HEK293 (cell line): ENCODE measurements around the gene MSH5.

Source experiments
- EGR2 ChIP-seq: fragments of 450-650 bp; formaldehyde crosslinking; IDR thresholded peaks from 2 replicates; pipeline ENCODE4 v1.5.1; 2016; ENCODE audit warnings: low read depth, missing biosample characterization, missing genetic modification characterization
- GLI4 ChIP-seq: fragments of 450-650 bp; formaldehyde crosslinking; IDR thresholded peaks from 2 replicates; pipeline ENCODE4 v1.5.1; 2016; ENCODE audit warnings: missing biosample characterization, missing genetic modification characterization
- HIC1 ChIP-seq: fragments of 450-650 bp; formaldehyde crosslinking; IDR thresholded peaks from 2 replicates; pipeline ENCODE4 v1.5.1; 2016; ENCODE audit warnings: missing biosample characterization, missing genetic modification characterization
- KLF8 ChIP-seq: fragments of 450-650 bp; formaldehyde crosslinking; IDR thresholded peaks from 2 replicates; pipeline ENCODE4 v1.5.1; 2016; ENCODE audit warnings: missing biosample characterization, missing genetic modification characterization
- PATZ1 ChIP-seq: fragments of 450-650 bp; formaldehyde crosslinking; IDR thresholded peaks from 2 replicates; pipeline ENCODE4 v1.5.1; 2016; ENCODE audit warnings: missing biosample characterization, missing genetic modification characterization
- TCF7L2 ChIP-seq: IDR thresholded peaks from 2 replicates; pipeline ENCODE4 v1.6.1; 2011; ENCODE audit warnings: low read depth, mild to moderate bottlenecking, inconsistent platforms, low read length, moderate library complexity, borderline replicate concordance
- WT1 ChIP-seq: fragments of 450-650 bp; formaldehyde crosslinking; IDR thresholded peaks from 2 replicates; pipeline ENCODE4 v1.5.1; 2016; ENCODE audit warnings: missing biosample characterization, missing genetic modification characterization
- ZBTB1 ChIP-seq: fragments of 450-650 bp; formaldehyde crosslinking; IDR thresholded peaks from 2 replicates; pipeline ENCODE4 v1.5.1; 2016; ENCODE audit warnings: missing biosample characterization, missing genetic modification characterization
- ZBTB20 ChIP-seq: fragments of 450-650 bp; formaldehyde crosslinking; IDR thresholded peaks from 2 replicates; pipeline ENCODE4 v1.5.1; 2016; ENCODE audit warnings: missing biosample characterization, missing genetic modification characterization
- ZNF121 ChIP-seq: fragments of 450-650 bp; formaldehyde crosslinking; IDR thresholded peaks from 2 replicates; pipeline ENCODE4 v1.5.1; 2016; ENCODE audit warnings: missing biosample characterization, missing genetic modification characterization
- ZNF26 ChIP-seq: fragments of 450-650 bp; formaldehyde crosslinking; IDR thresholded peaks from 2 replicates; pipeline ENCODE4 v1.5.1; 2016; ENCODE audit warnings: missing biosample characterization, missing genetic modification characterization
- ZNF302 ChIP-seq: fragments of 450-650 bp; formaldehyde crosslinking; IDR thresholded peaks from 2 replicates; pipeline ENCODE4 v1.5.1; 2016; ENCODE audit warnings: missing biosample characterization, missing genetic modification characterization, low read depth
- ZNF350 ChIP-seq: fragments of 450-650 bp; formaldehyde crosslinking; IDR thresholded peaks from 2 replicates; pipeline ENCODE4 v1.5.0; 2017; ENCODE audit warnings: missing biosample characterization, mild to moderate bottlenecking, missing genetic modification characterization
- ZNF391 ChIP-seq: fragments of 450-650 bp; formaldehyde crosslinking; IDR thresholded peaks from 2 replicates; pipeline ENCODE4 v1.5.1; 2016; ENCODE audit warnings: low read depth, missing biosample characterization, missing genetic modification characterization, borderline replicate concordance
- ZNF398 ChIP-seq: fragments of 450-650 bp; formaldehyde crosslinking; IDR thresholded peaks from 2 replicates; pipeline ENCODE4 v1.5.1; 2017; ENCODE audit warnings: missing biosample characterization, missing genetic modification characterization
- ZNF423 ChIP-seq: fragments of 450-650 bp; formaldehyde crosslinking; IDR thresholded peaks from 2 replicates; pipeline ENCODE4 v1.5.1; 2016; ENCODE audit warnings: missing biosample characterization, missing genetic modification characterization
- ZNF426 ChIP-seq: fragments of 450-650 bp; formaldehyde crosslinking; IDR thresholded peaks from 2 replicates; pipeline ENCODE4 v1.5.1; 2017; ENCODE audit warnings: missing biosample characterization, missing genetic modification characterization, mild to moderate bottlenecking, inconsistent platforms, moderate library complexity
- ZNF529 ChIP-seq: fragments of 450-650 bp; formaldehyde crosslinking; IDR thresholded peaks from 2 replicates; pipeline ENCODE4 v1.5.1; 2017; ENCODE audit warnings: missing genetic modification characterization, missing biosample characterization; ENCODE audit not compliant: insufficient replicate concordance
- ZNF621 ChIP-seq: fragments of 450-650 bp; formaldehyde crosslinking; IDR thresholded peaks from 2 replicates; pipeline ENCODE4 v1.5.1; 2017; ENCODE audit warnings: missing biosample characterization, missing genetic modification characterization
- ZNF624 ChIP-seq: fragments of 450-650 bp; formaldehyde crosslinking; IDR thresholded peaks from 2 replicates; pipeline ENCODE4 v1.5.1; 2017; ENCODE audit warnings: missing biosample characterization, missing genetic modification characterization
- ZNF645 ChIP-seq: fragments of 450-650 bp; formaldehyde crosslinking; IDR thresholded peaks from 2 replicates; pipeline ENCODE4; 2016; ENCODE audit warnings: missing biosample characterization, missing genetic modification characterization
- ZNF658 ChIP-seq: fragments of 450-650 bp; formaldehyde crosslinking; IDR thresholded peaks from 2 replicates; pipeline ENCODE4; 2016; ENCODE audit warnings: missing biosample characterization, missing genetic modification characterization
- ZNF670 ChIP-seq: fragments of 450-650 bp; formaldehyde crosslinking; IDR thresholded peaks from 2 replicates; pipeline ENCODE4 v1.5.1; 2016; ENCODE audit warnings: missing biosample characterization, missing genetic modification characterization, low read depth
- ZNF692 ChIP-seq: fragments of 450-650 bp; formaldehyde crosslinking; IDR thresholded peaks from 2 replicates; pipeline ENCODE4 v1.5.1; 2016; ENCODE audit warnings: missing biosample characterization, missing genetic modification characterization
- ZNF830 ChIP-seq: fragments of 450-650 bp; IDR thresholded peaks from 2 replicates; pipeline ENCODE4 v1.5.0; 2018; ENCODE audit warnings: missing biosample characterization, missing genetic modification characterization, low read depth, mild to moderate bottlenecking, moderate library complexity
- TF ChIP-seq, protein P1 (sequence below): fragments of 450-650 bp; IDR thresholded peaks from 2 replicates; pipeline ENCODE4 v1.5.1; 2018; ENCODE audit warnings: missing biosample characterization, missing genetic modification characterization
- TF ChIP-seq, protein P2 (sequence below): fragments of 450-650 bp; formaldehyde crosslinking; IDR thresholded peaks from 2 replicates; pipeline ENCODE4 v1.5.1; 2017; ENCODE audit warnings: missing biosample characterization, missing genetic modification characterization

MSH5 gene

GRCh38 chr6:31734821-31735406 is 4.9 kb upstream of the MSH5 start (continued):
- no peak for TF ChIP-seq ZNF645 (tag by site-specific recombination)
- no peak for TF ChIP-seq ZBTB1 (tag by site-specific recombination)
- TF ChIP-seq ZNF423 (tag by site-specific recombination), result 0 out of 2 replicates have a peak, but pooled peaks have one; percentile 12
- TF ChIP-seq ZNF391 (tag by site-specific recombination), result no peak
- TF ChIP-seq, protein P1, sequence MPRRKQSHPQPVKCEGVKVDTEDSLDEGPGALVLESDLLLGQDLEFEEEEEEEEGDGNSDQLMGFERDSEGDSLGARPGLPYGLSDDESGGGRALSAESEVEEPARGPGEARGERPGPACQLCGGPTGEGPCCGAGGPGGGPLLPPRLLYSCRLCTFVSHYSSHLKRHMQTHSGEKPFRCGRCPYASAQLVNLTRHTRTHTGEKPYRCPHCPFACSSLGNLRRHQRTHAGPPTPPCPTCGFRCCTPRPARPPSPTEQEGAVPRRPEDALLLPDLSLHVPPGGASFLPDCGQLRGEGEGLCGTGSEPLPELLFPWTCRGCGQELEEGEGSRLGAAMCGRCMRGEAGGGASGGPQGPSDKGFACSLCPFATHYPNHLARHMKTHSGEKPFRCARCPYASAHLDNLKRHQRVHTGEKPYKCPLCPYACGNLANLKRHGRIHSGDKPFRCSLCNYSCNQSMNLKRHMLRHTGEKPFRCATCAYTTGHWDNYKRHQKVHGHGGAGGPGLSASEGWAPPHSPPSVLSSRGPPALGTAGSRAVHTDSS (tag by site-specific recombination), result no peak
- peak; percentile 80 for TF ChIP-seq ZNF398 (tag by site-specific recombination)
- TF ChIP-seq ZNF658 (tag by site-specific recombination), result no peak
- peak; percentile 49 for TF ChIP-seq EGR2 (tag by site-specific recombination)
- TF ChIP-seq, protein P2, sequence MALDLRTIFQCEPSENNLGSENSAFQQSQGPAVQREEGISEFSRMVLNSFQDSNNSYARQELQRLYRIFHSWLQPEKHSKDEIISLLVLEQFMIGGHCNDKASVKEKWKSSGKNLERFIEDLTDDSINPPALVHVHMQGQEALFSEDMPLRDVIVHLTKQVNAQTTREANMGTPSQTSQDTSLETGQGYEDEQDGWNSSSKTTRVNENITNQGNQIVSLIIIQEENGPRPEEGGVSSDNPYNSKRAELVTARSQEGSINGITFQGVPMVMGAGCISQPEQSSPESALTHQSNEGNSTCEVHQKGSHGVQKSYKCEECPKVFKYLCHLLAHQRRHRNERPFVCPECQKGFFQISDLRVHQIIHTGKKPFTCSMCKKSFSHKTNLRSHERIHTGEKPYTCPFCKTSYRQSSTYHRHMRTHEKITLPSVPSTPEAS (tag by site-specific recombination), result no peak
- peak; percentile 88 for TF ChIP-seq HIC1 (tag by site-specific recombination)
- 0 out of 2 replicates have a peak, but pooled peaks have one; percentile 6 for TF ChIP-seq GLI4 (tag by site-specific recombination)
- no peak for TF ChIP-seq ZNF830 (tag by site-specific recombination)
- no peak for TF ChIP-seq ZNF426 (tag by site-specific recombination)
- no peak for TF ChIP-seq ZNF670 (tag by site-specific recombination)
- TF ChIP-seq ZNF121, result no peak
- peak; percentile 92 for TF ChIP-seq ZBTB20
- peak; percentile 89 for TF ChIP-seq PATZ1 (tag by site-specific recombination)
- no peak for TF ChIP-seq TCF7L2
- no peak; the same call in 1 of the 2 replicates for TF ChIP-seq WT1 (tag by site-specific recombination)
- peak; percentile 80 for TF ChIP-seq KLF8 (tag by site-specific recombination)
- no peak for TF ChIP-seq ZNF621
- TF ChIP-seq ZNF26 (tag by site-specific recombination), result no peak
- TF ChIP-seq ZNF624 (tag by site-specific recombination), result no peak
- TF ChIP-seq ZNF529, result no peak
- peak; percentile 99 for TF ChIP-seq ZNF692 (tag by site-specific recombination)
- TF ChIP-seq ZNF350 (tag by site-specific recombination), result no peak
- no peak for TF ChIP-seq ZNF302 (tag by site-specific recombination)
